MM.1S (cell line): ENCODE measurements around the gene C20orf141.

Source experiments
- DNase-seq: peaks from one replicate; pipeline ENCODE4 v3.0.0-alpha.2; 2015
- H2AFZ ChIP-seq: fragments of 300-600 bp; sonication (generic); 2 replicates; pipeline ENCODE4 v1.6.0; 2016; ENCODE audit warnings: antibody characterized with exemption, low read length
- H3F3A ChIP-seq: fragments of 300-600 bp; sonication (generic); 2 replicates; pipeline ENCODE4 v1.6.1; 2016; ENCODE audit warnings: mild to moderate bottlenecking, antibody characterized with exemption, low read length, moderate library complexity, mixed read lengths; ENCODE audit not compliant: insufficient read depth
- H3K27ac ChIP-seq: fragments of 300-600 bp; sonication (generic); 2 replicates; pipeline ENCODE4 v1.5.1; 2016; ENCODE audit warnings: mild to moderate bottlenecking, low read length
- H3K27me3 ChIP-seq: fragments of 300-600 bp; sonication (generic); replicated peaks from 2 replicates; pipeline ENCODE4 v1.6.0; 2016; ENCODE audit warnings: low read length; ENCODE audit not compliant: insufficient read depth
- H3K36me3 ChIP-seq: fragments of 300-600 bp; sonication (generic); replicated peaks from 2 replicates; pipeline ENCODE4 v1.6.1; 2016; ENCODE audit warnings: mild to moderate bottlenecking, low read length, mixed read lengths; ENCODE audit not compliant: insufficient read depth
- H3K4me1 ChIP-seq: fragments of 300-600 bp; sonication (generic); 2 replicates; pipeline ENCODE4 v1.6.1; 2016; ENCODE audit warnings: low read length, mixed read lengths
- H3K4me2 ChIP-seq: fragments of 300-600 bp; sonication (generic); 2 replicates; pipeline ENCODE4 v1.6.0; 2016; ENCODE audit warnings: low read depth, low read length
- H3K4me3 ChIP-seq: fragments of 300-600 bp; sonication (generic); 2 replicates; pipeline ENCODE4 v1.5.1; 2016; ENCODE audit warnings: low read length, mixed read lengths
- H3K79me2 ChIP-seq: fragments of 300-600 bp; sonication (generic); 2 replicates; pipeline ENCODE4 v1.6.1; 2016; ENCODE audit warnings: mixed run types, low read length, mixed read lengths
- H3K9ac ChIP-seq: fragments of 300-600 bp; sonication (generic); 2 replicates; pipeline ENCODE4 v1.6.1; 2016; ENCODE audit warnings: low read length, mixed read lengths
- H3K9me2 ChIP-seq: fragments of 300-600 bp; sonication (generic); replicated peaks from 2 replicates; pipeline ENCODE4 v1.6.1; 2016; ENCODE audit warnings: mild to moderate bottlenecking, low read length, mixed read lengths; ENCODE audit not compliant: insufficient read depth
- H3K9me3 ChIP-seq: fragments of 300-600 bp; sonication (generic); replicated peaks from 2 replicates; pipeline ENCODE4 v1.6.1; 2016; ENCODE audit warnings: mild to moderate bottlenecking, low read length, mixed read lengths; ENCODE audit not compliant: insufficient read depth
- H4K20me1 ChIP-seq: fragments of 300-600 bp; sonication (generic); 2 replicates; pipeline ENCODE4 v1.6.1; 2016; ENCODE audit warnings: mild to moderate bottlenecking, low read length, moderate library complexity, mixed read lengths; ENCODE audit not compliant: insufficient read depth
- CTCF ChIP-seq: fragments of 300-600 bp; sonication (generic); IDR thresholded peaks from 2 replicates; pipeline ENCODE4 v1.5.1; 2016; ENCODE audit warnings: antibody characterized with exemption, low read length, mixed read lengths
- EZH2 ChIP-seq: fragments of 300-600 bp; sonication (generic); optimal IDR thresholded peaks from 2 replicates; pipeline ENCODE3; 2017; ENCODE audit warnings: low read depth, mild to moderate bottlenecking, antibody characterized with exemption, low read length, mixed read lengths
- EZH2phosphoT487 ChIP-seq: fragments of 300-600 bp; sonication (generic); IDR thresholded peaks from 2 replicates; pipeline ENCODE4 v1.6.1; 2018; ENCODE audit warnings: antibody characterized with exemption, low read length

The C20orf141 gene

GRCh38 chr20:2851086-2851485, 36.3 kb downstream of the C20orf141 start:
- Histone ChIP-seq H3K79me2 (no peaks in the 10 kb centered on the region), H3F3A (no peaks in the 10 kb centered on the region), H3K36me3 (no peaks in the 10 kb centered on the region), H3K9ac (no peak overlapping the region), H3K4me1 (no peaks in the 10 kb centered on the region), H3K4me2 (no peak overlapping the region), H3K4me3 (no peak overlapping the region), H3K27me3 (no peaks in the 10 kb centered on the region), H3K9me2 (no peaks in the 10 kb centered on the region), H3K27ac (no peak overlapping the region), H4K20me1 (no peaks in the 10 kb centered on the region), H3K9me3 (no peaks in the 10 kb centered on the region), H2AFZ (no peak overlapping the region)
- no peak for DNase-seq
- TF ChIP-seq EZH2phosphoT487 (no peak), CTCF (no peak), EZH2 (no peak)

- H3K9ac ChIP-seq = no peak overlapping the region
- no peak overlapping the region for H3K4me3 ChIP-seq
- no peaks in the 10 kb centered on the region for H4K20me1 ChIP-seq
- no peak overlapping the region for H3K4me2 ChIP-seq
- no peaks in the 10 kb centered on the region for H3F3A ChIP-seq
- no peak overlapping the region for H2AFZ ChIP-seq
- TF ChIP-seq EZH2phosphoT487 (no peak), EZH2 (no peak), CTCF (no peak)
- DNase-seq = no peak
- H3K9me3 ChIP-seq = no peaks in the 10 kb centered on the region
- no peaks in the 10 kb centered on the region for H3K4me1 ChIP-seq
- H3K36me3 ChIP-seq = no peaks in the 10 kb centered on the region
- no peak overlapping the region for H3K27ac ChIP-seq
- H3K79me2 ChIP-seq = no peaks in the 10 kb centered on the region
- no peaks in the 10 kb centered on the region for H3K27me3 ChIP-seq
- no peaks in the 10 kb centered on the region for H3K9me2 ChIP-seq
These were observed 43.8 kb downstream of the C20orf141 start for GRCh38 chr20:2858591-2858990.

- Histone ChIP-seq H3K9ac (no peak overlapping the region), H2AFZ (no peak overlapping the region), H3K79me2 (no peaks in the 10 kb centered on the region), H3F3A (no peaks in the 10 kb centered on the region), H3K9me3 (no peaks in the 10 kb centered on the region), H3K27ac (no peak overlapping the region), H4K20me1 (no peaks in the 10 kb centered on the region), H3K4me2 (no peak overlapping the region), H3K27me3 (no peaks in the 10 kb centered on the region), H3K9me2 (no peaks in the 10 kb centered on the region), H3K36me3 (no peaks in the 10 kb centered on the region), H3K4me3 (no peak overlapping the region), H3K4me1 (no peaks in the 10 kb centered on the region)
- no peak for TF ChIP-seq CTCF
- no peak for TF ChIP-seq EZH2phosphoT487
- TF ChIP-seq EZH2 = no peak
- DNase-seq = no peak
These were observed 44.7 kb downstream of the C20orf141 start for GRCh38 chr20:2859330-2860121.
